ENCODE results near the gene EBP. TPM values are rescaled to one million over a fixed set of nuclear protein-coding genes. Genes with fewer than 3 reads are reported as not detected.

The EBP gene
- total and polyA plus RNA-seq, 2 donors (not counting 3 experiments of a cell fraction or from before 2014, with no cell fraction given) = 102 to 183 TPM

- BruUV-seq (replicated peaks) = no TSS peak
These were observed 23.2 kb upstream of the EBP start for GRCh38 chrX:48498374-48498809.

GRCh38 chrX:48504261-48504660, 17.3 kb upstream of the EBP start:
- dilution Hi-C loops (cut with MboI; ENCODE audit: extremely low pct_ligation_motif_present, low sequenced_read_pairs) (no loop called here), intact Hi-C loops (cut with micrococcal nuclease) (no loop called here)
- Histone ChIP-seq H3K79me2 (ENCODE audit: control insufficient read depth, insufficient read depth, low read length) (no peaks in the 10 kb centered on the region), H3K9me1 (replicated peaks; ENCODE audit: control insufficient read depth, extremely low read depth, insufficient read depth, low read length) (no peaks in the 10 kb centered on the region), H3K4me3 (replicated peaks in 1 of 3; ENCODE audit: insufficient read depth in 1 of 3, low read depth in 1 of 3, low read length in 3 of 3) (no peak overlapping the region), H3K27me3 (ENCODE audit: control insufficient read depth in 2 of 2, insufficient read depth in 2 of 2, low read length in 2 of 2) (no peaks in the 10 kb centered on the region), H2AFZ (ENCODE audit: low read depth, low read length) (no peak overlapping the region), H3K9ac (replicated peaks; ENCODE audit: extremely low read depth, insufficient read depth, low read length) (no peak overlapping the region), H3K36me3 (ENCODE audit: control insufficient read depth in 2 of 2, extremely low read depth in 1 of 2, insufficient read depth in 2 of 2, low read length in 2 of 2) (no peaks in the 10 kb centered on the region), H4K20me1 (replicated peaks; ENCODE audit: control insufficient read depth, extremely low read depth, insufficient read depth, low read length) (no peaks in the 10 kb centered on the region), H3K4me2 (ENCODE audit: insufficient read depth, low read length) (no peak overlapping the region), H3K9me3 (replicated peaks; ENCODE audit: control insufficient read depth, insufficient read depth, low read length) (no peaks in the 10 kb centered on the region), H3K27ac (ENCODE audit: insufficient read depth, low read depth, low read length) (no peak overlapping the region), H3K4me1 (ENCODE audit: control insufficient read depth, extremely low read depth, insufficient read depth, low read length) (no peaks in the 10 kb centered on the region)
- POLR2A ChIA-PET = no interaction called here
- TF ChIP-seq MAX (IDR thresholded peaks at IDR 0.05; ENCODE audit: insufficient read depth, insufficient read length) (no peak), CTCF (IDR thresholded peaks at IDR 0.05; ENCODE audit: extremely low read depth in 1 of 2, insufficient read depth in 1 of 2, low read depth in 1 of 2, low read length in 2 of 2) (no peak), FOS (IDR thresholded peaks at IDR 0.05; ENCODE audit: borderline replicate concordance, insufficient read depth, low read length) (no peak), POLR2A (IDR thresholded peaks at IDR 0.05; ENCODE audit: low read depth, low read length) (no peak), MYC (IDR thresholded peaks at IDR 0.05; ENCODE audit: low read depth, low read length) (no peak), GATA2 (IDR thresholded peaks at IDR 0.05; ENCODE audit: insufficient read depth, insufficient read length, low read depth, low read length) (no peak), EZH2 (IDR thresholded peaks at IDR 0.05; ENCODE audit: borderline replicate concordance, low read depth, low read length, severe bottlenecking) (no peak), JUN (IDR thresholded peaks at IDR 0.05; ENCODE audit: borderline replicate concordance, insufficient read depth, insufficient read length, low read depth) (no peak), POLR2AphosphoS5 (IDR thresholded peaks at IDR 0.05; ENCODE audit: insufficient read depth, low read depth, low read length) (no peak)
- CTCF ChIA-PET = no interaction called here
- BruUV-seq (replicated peaks) = no TSS peak
- DNase-seq (ENCODE audit: low read depth, low spot score) = no peak
- no peak for FAIRE-seq

More at GRCh38 chrX:48498374-48498809, 23.2 kb upstream of the EBP start:
- Histone ChIP-seq H3K9me3 (replicated peaks; ENCODE audit: control insufficient read depth, insufficient read depth, low read length) (no peaks in the 10 kb centered on the region), H3K27ac (ENCODE audit: insufficient read depth, low read depth, low read length) (no peak overlapping the region), H3K4me1 (ENCODE audit: control insufficient read depth, extremely low read depth, insufficient read depth, low read length) (peaks cover 8% of the 10 kb centered on the region), H4K20me1 (replicated peaks; ENCODE audit: control insufficient read depth, extremely low read depth, insufficient read depth, low read length) (no peaks in the 10 kb centered on the region), H2AFZ (ENCODE audit: low read depth, low read length) (peak overlapping the region; percentile 26), H3K9me1 (replicated peaks; ENCODE audit: control insufficient read depth, extremely low read depth, insufficient read depth, low read length) (no peaks in the 10 kb centered on the region), H3K9ac (replicated peaks; ENCODE audit: extremely low read depth, insufficient read depth, low read length) (no peak overlapping the region), H3K27me3 (ENCODE audit: control insufficient read depth in 2 of 2, insufficient read depth in 2 of 2, low read length in 2 of 2) (no peaks in the 10 kb centered on the region), H3K4me3 (replicated peaks in 1 of 3; ENCODE audit: insufficient read depth in 1 of 3, low read depth in 1 of 3, low read length in 3 of 3) (no peak overlapping the region), H3K36me3 (ENCODE audit: control insufficient read depth in 2 of 2, extremely low read depth in 1 of 2, insufficient read depth in 2 of 2, low read length in 2 of 2) (no peaks in the 10 kb centered on the region), H3K4me2 (ENCODE audit: insufficient read depth, low read length) (peak overlapping the region; percentile 11), H3K79me2 (ENCODE audit: control insufficient read depth, insufficient read depth, low read length) (no peaks in the 10 kb centered on the region)
- peak; percentile 44 for DNase-seq (ENCODE audit: low read depth, low spot score)
- TF ChIP-seq GATA2 (IDR thresholded peaks at IDR 0.05; ENCODE audit: insufficient read depth, insufficient read length, low read depth, low read length) = peak; percentile 32
- peak; percentile 82 for TF ChIP-seq FOS (IDR thresholded peaks at IDR 0.05; ENCODE audit: borderline replicate concordance, insufficient read depth, low read length)
- TF ChIP-seq MAX (IDR thresholded peaks at IDR 0.05; ENCODE audit: insufficient read depth, insufficient read length) = no peak
- TF ChIP-seq JUN (IDR thresholded peaks at IDR 0.05; ENCODE audit: borderline replicate concordance, insufficient read depth, insufficient read length, low read depth) = peak; percentile 67
- intact Hi-C loops (cut with micrococcal nuclease) (no loop called here), dilution Hi-C loops (cut with MboI; ENCODE audit: extremely low pct_ligation_motif_present, low sequenced_read_pairs) (no loop called here)
- FAIRE-seq = peak; percentile 99
- CTCF ChIA-PET = no interaction called here
- POLR2A ChIA-PET = no interaction called here
